ENCODE results near the gene RNASEH1. TPM values are rescaled to one million over a fixed set of nuclear protein-coding genes. Genes with fewer than 3 reads are reported as not detected.

RNASEH1 gene
- total and polyA plus RNA-seq, 2 donors from 2014 or later, result 6.8 to 21.1 TPM

DNA sequence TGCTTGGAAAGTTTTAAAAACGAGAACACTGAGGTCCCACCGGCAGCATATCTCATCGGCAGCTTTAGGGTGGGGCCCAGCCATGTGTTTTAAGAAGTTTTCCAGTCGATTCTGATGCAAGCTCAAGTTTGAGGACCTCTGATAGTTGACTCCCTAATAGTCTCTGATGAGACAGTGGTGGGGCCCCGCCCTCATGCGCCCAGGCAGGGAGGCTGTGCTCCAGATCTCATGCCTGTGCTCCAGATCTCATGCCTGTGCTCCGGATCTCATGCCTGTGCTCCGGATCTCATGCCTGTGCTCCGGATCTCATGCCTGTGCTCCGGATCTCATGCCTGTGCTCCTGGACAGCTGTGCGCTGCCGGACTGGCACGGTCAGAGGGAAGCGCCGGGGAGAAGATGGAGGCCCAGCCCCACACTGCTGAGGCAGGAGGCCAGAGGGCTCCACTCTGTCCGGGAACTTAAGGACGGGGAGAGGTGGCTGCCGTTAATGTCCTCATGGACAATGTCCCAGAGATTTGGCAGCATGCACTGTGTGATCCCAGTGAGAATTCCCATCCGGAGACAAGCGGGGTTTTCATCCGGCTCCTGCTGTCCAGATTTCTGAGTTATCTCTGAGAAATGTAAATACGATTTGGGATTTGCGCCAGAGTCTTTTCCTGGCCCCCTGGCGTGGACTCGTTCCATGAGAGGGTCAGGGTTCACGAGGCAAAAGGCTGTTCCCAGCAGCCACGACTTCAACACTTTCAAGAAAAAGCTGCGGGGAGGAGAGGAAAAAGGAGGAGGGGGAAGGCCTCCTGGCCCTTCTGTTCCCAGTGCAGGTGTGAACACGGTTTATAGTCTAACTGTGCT is 27.4 kb upstream of the RNASEH1 start:
- intact Hi-C loops (cut with DNase I), result no loop called here
- Histone ChIP-seq H3K27ac (ENCODE audit: low read depth in 2 of 2, low read length in 2 of 2) (peak overlapping the region; percentile 71 to 72), H3K9ac (ENCODE audit: low read length in 3 of 3) (no peak overlapping the region), H3K9me3 (ENCODE audit: control insufficient read depth in 2 of 3, insufficient read depth in 1 of 3, low read length in 3 of 3) (no peaks in the 10 kb centered on the region), H3K4me1 (ENCODE audit: control insufficient read depth in 2 of 3, insufficient read depth in 2 of 3, low read depth in 1 of 3, low read length in 3 of 3) (peaks cover 0 to 3% (median 0%) of the 10 kb centered on the region in 3 donors), H3K36me3 (ENCODE audit: control insufficient read depth in 2 of 3, insufficient read depth in 3 of 3, low read length in 3 of 3) (peaks cover 0 to 17% (median 7%) of the 10 kb centered on the region in 3 donors), H3K27me3 (ENCODE audit: control insufficient read depth, insufficient read depth, low read length) (no peaks in the 10 kb centered on the region), H3K4me3 (ENCODE audit: low read length in 3 of 3) (no peak overlapping the region)
- TF ChIP-seq, protein P1, sequence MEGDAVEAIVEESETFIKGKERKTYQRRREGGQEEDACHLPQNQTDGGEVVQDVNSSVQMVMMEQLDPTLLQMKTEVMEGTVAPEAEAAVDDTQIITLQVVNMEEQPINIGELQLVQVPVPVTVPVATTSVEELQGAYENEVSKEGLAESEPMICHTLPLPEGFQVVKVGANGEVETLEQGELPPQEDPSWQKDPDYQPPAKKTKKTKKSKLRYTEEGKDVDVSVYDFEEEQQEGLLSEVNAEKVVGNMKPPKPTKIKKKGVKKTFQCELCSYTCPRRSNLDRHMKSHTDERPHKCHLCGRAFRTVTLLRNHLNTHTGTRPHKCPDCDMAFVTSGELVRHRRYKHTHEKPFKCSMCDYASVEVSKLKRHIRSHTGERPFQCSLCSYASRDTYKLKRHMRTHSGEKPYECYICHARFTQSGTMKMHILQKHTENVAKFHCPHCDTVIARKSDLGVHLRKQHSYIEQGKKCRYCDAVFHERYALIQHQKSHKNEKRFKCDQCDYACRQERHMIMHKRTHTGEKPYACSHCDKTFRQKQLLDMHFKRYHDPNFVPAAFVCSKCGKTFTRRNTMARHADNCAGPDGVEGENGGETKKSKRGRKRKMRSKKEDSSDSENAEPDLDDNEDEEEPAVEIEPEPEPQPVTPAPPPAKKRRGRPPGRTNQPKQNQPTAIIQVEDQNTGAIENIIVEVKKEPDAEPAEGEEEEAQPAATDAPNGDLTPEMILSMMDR (IDR thresholded peaks at IDR 0.05; ENCODE audit: borderline replicate concordance, extremely low read depth, insufficient read depth), result no peak
- FAIRE-seq (no peak), DNase-seq (peak in 4 of 5 donors; percentile 46 to 89 (median 70))

DNA sequence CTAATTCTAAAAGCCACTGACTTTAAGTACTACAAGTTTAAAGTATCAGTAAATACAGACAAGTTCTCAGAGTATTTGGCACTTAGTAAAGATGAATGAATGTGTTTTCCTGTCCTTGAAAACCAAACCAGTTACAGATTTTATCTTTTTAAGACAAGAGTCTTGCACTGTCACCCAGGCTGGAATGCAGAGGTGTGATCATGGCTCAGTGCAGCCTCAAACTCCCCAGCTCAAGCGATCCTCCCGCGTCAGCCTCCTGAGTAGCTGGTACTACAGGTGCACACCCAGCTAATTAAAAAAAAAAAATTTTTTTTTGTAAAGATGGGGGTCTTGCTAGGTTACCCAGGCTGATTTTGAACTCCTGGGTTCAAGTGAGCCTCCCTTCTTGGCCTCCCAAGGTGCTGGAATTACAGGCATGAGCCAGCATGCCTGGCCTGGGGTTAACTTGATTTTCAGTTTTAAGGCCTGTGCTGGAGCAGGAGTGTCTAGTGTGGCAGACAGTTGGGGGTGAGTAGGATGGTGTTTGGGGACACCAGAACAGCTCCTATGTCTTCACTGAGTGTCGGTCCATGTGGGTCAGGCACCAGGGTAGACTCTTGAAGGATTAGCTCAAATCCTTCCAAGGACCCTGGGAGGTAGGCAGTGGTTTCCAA is 26.6 kb upstream of the RNASEH1 start:
- DNase-seq (no peak), FAIRE-seq (no peak)
- Histone ChIP-seq H3K36me3 (ENCODE audit: control insufficient read depth in 2 of 3, insufficient read depth in 3 of 3, low read length in 3 of 3) (peaks cover 0 to 21% (median 14%) of the 10 kb centered on the region in 3 donors), H3K27me3 (ENCODE audit: control insufficient read depth, insufficient read depth, low read length) (no peaks in the 10 kb centered on the region), H3K4me1 (ENCODE audit: control insufficient read depth in 2 of 3, insufficient read depth in 2 of 3, low read depth in 1 of 3, low read length in 3 of 3) (peaks cover 0 to 3% (median 0%) of the 10 kb centered on the region in 3 donors), H3K9me3 (ENCODE audit: control insufficient read depth in 2 of 3, insufficient read depth in 1 of 3, low read length in 3 of 3) (no peaks in the 10 kb centered on the region), H3K27ac (ENCODE audit: low read depth in 2 of 2, low read length in 2 of 2) (peak overlapping the region; percentile 15 to 71), H3K4me3 (ENCODE audit: low read length in 3 of 3) (no peak overlapping the region), H3K9ac (ENCODE audit: low read length in 3 of 3) (no peak overlapping the region)
- TF ChIP-seq, protein P1 (IDR thresholded peaks at IDR 0.05; ENCODE audit: borderline replicate concordance, extremely low read depth, insufficient read depth), result no peak
- intact Hi-C loops (cut with DNase I), result no loop called here

DNA sequence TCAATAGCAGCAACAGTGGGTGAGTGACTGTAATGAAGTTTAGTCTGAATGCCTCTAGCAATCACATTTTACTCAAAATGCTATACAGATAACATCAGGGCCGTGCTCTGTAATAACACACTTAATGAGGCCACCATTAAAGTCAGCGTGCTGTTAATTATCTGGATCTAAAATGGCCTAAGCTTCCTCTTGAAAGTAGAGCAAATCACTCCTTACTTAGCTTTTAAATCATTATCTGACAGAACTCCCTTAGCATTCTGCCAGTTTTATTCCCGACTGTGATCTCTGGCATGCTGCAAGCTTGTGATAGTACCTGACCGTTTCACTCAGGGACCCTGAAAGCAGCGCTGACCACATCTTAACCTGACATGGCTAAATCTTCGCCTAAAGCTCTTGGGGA is 25.9 kb upstream of the RNASEH1 start:
- FAIRE-seq (no peak), DNase-seq (no peak)
- intact Hi-C loops (cut with DNase I), result no loop called here
- no peaks in the 10 kb centered on the region for H3K27me3 ChIP-seq (ENCODE audit: control insufficient read depth, insufficient read depth, low read length)
- H3K9ac ChIP-seq (ENCODE audit: low read length in 3 of 3), result no peak overlapping the region
- peaks cover under 1 to 23% (median 20%) of the 10 kb centered on the region in 3 donors for H3K36me3 ChIP-seq (ENCODE audit: control insufficient read depth in 2 of 3, insufficient read depth in 3 of 3, low read length in 3 of 3)
- H3K27ac ChIP-seq (ENCODE audit: low read depth in 2 of 2, low read length in 2 of 2), result no peak overlapping the region
- no peaks in the 10 kb centered on the region for H3K9me3 ChIP-seq (ENCODE audit: control insufficient read depth in 2 of 3, insufficient read depth in 1 of 3, low read length in 3 of 3)
- peaks cover 0 to 3% (median 0%) of the 10 kb centered on the region in 3 donors for H3K4me1 ChIP-seq (ENCODE audit: control insufficient read depth in 2 of 3, insufficient read depth in 2 of 3, low read depth in 1 of 3, low read length in 3 of 3)
- no peak overlapping the region for H3K4me3 ChIP-seq (ENCODE audit: low read length in 3 of 3)
- TF ChIP-seq, protein P1 (IDR thresholded peaks at IDR 0.05; ENCODE audit: borderline replicate concordance, extremely low read depth, insufficient read depth), result no peak

All from kidney (tissue), 14 donors.